Fibroblast of villous mesenchyme (primary cell): ENCODE results near the gene SGPL1. TPM values are rescaled to one million over a fixed set of nuclear protein-coding genes. Genes with fewer than 3 reads are reported as not detected.

ENCODE experiments used
- DNase-seq: peaks from one replicate; pipeline ENCODE4 v3.0.0-alpha.2; 2010; ENCODE audit warnings: low read depth
- H3K4me3 ChIP-seq: 2 replicates; pipeline ENCODE4 v1.5.1; 2011; ENCODE audit warnings: low read depth, mild to moderate bottlenecking, low read length
- CTCF ChIP-seq: IDR thresholded peaks from 2 replicates; pipeline ENCODE4 v1.5.1; 2012; ENCODE audit warnings: low read depth, mild to moderate bottlenecking, low read length; ENCODE audit not compliant: insufficient read depth
- total RNA-seq: library from RNA; depleted of rRNA; stranded (reverse); fragments of >200 nt; gene quantifications from 2 replicates; pipeline ENCODE4 v1.2.3, GENCODE V29; 2012

The SGPL1 gene
- total RNA-seq, 1 donor = 54.4 TPM

GRCh38 chr10:70827086-70827757 lies 11.5 kb downstream of the SGPL1 start:
- no peak for TF ChIP-seq CTCF
- H3K4me3 ChIP-seq = no peak overlapping the region
- DNase-seq = no peak

- TF ChIP-seq CTCF = no peak
- DNase-seq = peak; percentile 20
- H3K4me3 ChIP-seq = no peak overlapping the region
These were observed 13.2 kb downstream of the SGPL1 start for GRCh38 chr10:70828923-70829322.

GRCh38 chr10:70829543-70829942 lies 13.8 kb downstream of the SGPL1 start:
- no peak overlapping the region for H3K4me3 ChIP-seq
- DNase-seq = peak; percentile 20
- no peak for TF ChIP-seq CTCF

- no peak for TF ChIP-seq CTCF
- DNase-seq = no peak
- no peak overlapping the region for H3K4me3 ChIP-seq
These were observed 14.4 kb downstream of the SGPL1 start for GRCh38 chr10:70830164-70830563.

- TF ChIP-seq CTCF = no peak
- H3K4me3 ChIP-seq = no peak overlapping the region
- peak; percentile 26 for DNase-seq
These were observed 16.5 kb downstream of the SGPL1 start for GRCh38 chr10:70832221-70832620.

- peak; percentile 93 for DNase-seq
- TF ChIP-seq CTCF = no peak
- no peak overlapping the region for H3K4me3 ChIP-seq
These were observed 17.2 kb downstream of the SGPL1 start for GRCh38 chr10:70832852-70833528.

GRCh38 chr10:70833601-70834000 lies 17.9 kb downstream of the SGPL1 start:
- TF ChIP-seq CTCF = no peak
- no peak overlapping the region for H3K4me3 ChIP-seq
- DNase-seq = no peak
